HepG2 (cell line): ENCODE data around the gene TP53. TPM values are rescaled to one million over a fixed set of nuclear protein-coding genes. Genes with fewer than 3 reads are reported as not detected.
A peak's percentile ranks its signal among the peaks of the same experiment; 100 is the strongest.

Experiments used
- AHR ChIP-seq: IDR thresholded peaks from 2 replicates; pipeline ENCODE4 v1.6.1; 2018; ENCODE audit warnings: missing genetic modification reagents, missing compliant biosample characterization
- CREB3 ChIP-seq: sonication (generic); formaldehyde crosslinking; IDR thresholded peaks from 2 replicates; pipeline ENCODE4 v1.5.0; 2020; ENCODE audit warnings: missing genetic modification reagents
- DMTF1 ChIP-seq: sonication (generic); formaldehyde crosslinking; IDR thresholded peaks from 2 replicates; pipeline ENCODE4 v1.4.0; 2020; ENCODE audit warnings: mild to moderate bottlenecking, missing genetic modification reagents
- DRAP1 ChIP-seq: IDR thresholded peaks from 2 replicates; pipeline ENCODE4 v1.6.1; 2016; ENCODE audit warnings: missing genetic modification reagents, missing compliant biosample characterization
- GPN1 ChIP-seq: sonication (generic); formaldehyde crosslinking; IDR thresholded peaks from 2 replicates; pipeline ENCODE4 v1.5.1; 2020; ENCODE audit warnings: missing genetic modification reagents, borderline replicate concordance
- GTF2F1 ChIP-seq: fragments of 150-350 bp; IDR thresholded peaks from 2 replicates; pipeline ENCODE4 v1.6.1; 2014; ENCODE audit warnings: low read length
- HNRNPK ChIP-seq: fragments of 200-400 bp; formaldehyde crosslinking; IDR thresholded peaks from 2 replicates; pipeline ENCODE4 v1.6.1; 2018; ENCODE audit warnings: low read length, low read depth, moderate library complexity, mild to moderate bottlenecking; ENCODE audit not compliant: poor library complexity, severe bottlenecking
- KDM4B ChIP-seq: sonication (generic); formaldehyde crosslinking; IDR thresholded peaks from 2 replicates; pipeline ENCODE4 v1.4.0; 2020; ENCODE audit warnings: missing genetic modification reagents
- MTF2 ChIP-seq: sonication (generic); formaldehyde crosslinking; IDR thresholded peaks from 2 replicates; pipeline ENCODE4 v1.5.0; 2020; ENCODE audit warnings: missing genetic modification reagents, borderline replicate concordance
- NR3C1 ChIP-seq: sonication (generic); formaldehyde crosslinking; IDR thresholded peaks from 2 replicates; pipeline ENCODE4 v1.4.0; 2020; ENCODE audit warnings: missing genetic modification reagents
- RNF219 ChIP-seq: sonication (generic); formaldehyde crosslinking; IDR thresholded peaks from 2 replicates; pipeline ENCODE4 v1.5.0; 2020; ENCODE audit warnings: mild to moderate bottlenecking, missing genetic modification reagents
- SMAD3 ChIP-seq: sonication (generic); formaldehyde crosslinking; IDR thresholded peaks from 2 replicates; pipeline ENCODE4 v1.4.0; 2020; ENCODE audit warnings: missing genetic modification reagents
- SRSF1 ChIP-seq: fragments of 200-400 bp; formaldehyde crosslinking; optimal IDR thresholded peaks from 2 replicates; pipeline ENCODE3; 2017; ENCODE audit warnings: mild to moderate bottlenecking, low read depth, low read length, moderate library complexity
- YY1 ChIP-seq: IDR thresholded peaks from 2 replicates; pipeline ENCODE4 v1.6.1; 2011; ENCODE audit warnings: low read length, low read depth, moderate library complexity, mild to moderate bottlenecking; ENCODE audit not compliant: insufficient read depth, insufficient replicate concordance
- ZFP36 ChIP-seq: fragments of 150-350 bp; IDR thresholded peaks from 2 replicates; pipeline ENCODE4 v1.6.1; 2018; ENCODE audit warnings: borderline replicate concordance, low read length, low read depth; ENCODE audit not compliant: partially characterized antibody
- ZMYM2 ChIP-seq: sonication (generic); formaldehyde crosslinking; IDR thresholded peaks from 2 replicates; pipeline ENCODE4 v1.8.0; 2022; ENCODE audit warnings: mild to moderate bottlenecking, missing genetic modification reagents
- ZNF3 ChIP-seq: IDR thresholded peaks from 2 replicates; pipeline ENCODE4 v1.7.0; 2017; ENCODE audit warnings: inconsistent platforms
- ZNF333 ChIP-seq: sonication (generic); formaldehyde crosslinking; IDR thresholded peaks from 2 replicates; pipeline ENCODE4 v1.4.0; 2020; ENCODE audit warnings: mild to moderate bottlenecking, missing genetic modification reagents, borderline replicate concordance
- ZNF850 ChIP-seq: sonication (generic); formaldehyde crosslinking; conservative IDR thresholded peaks from 2 replicates; pipeline ENCODE4 v1.9.0; 2021; ENCODE audit warnings: mild to moderate bottlenecking, missing genetic modification reagents
- polyA plus RNA-seq, 8 experiments: library from polyadenylated mRNA; depleted of rRNA in 3 of 8; stranded (reverse) in 7 of 8; unstranded in 1 of 8; fragments of >200 nt; fragmentation: Illumina TruSeq in 4 of 8; extraction: Trizol in 4 of 8; gene quantifications; 2 replicates each; pipeline versions ENCODE4 v1.2.1 to v1.2.3, GENCODE V29; 2011 to 2016; ENCODE audit warnings: low read depth in 4 of 8, missing spikeins in 1 of 8, mixed read lengths in 1 of 8; ENCODE audit not compliant: insufficient read depth in 1 of 8
- total RNA-seq, 5 experiments: library from RNA; depleted of rRNA; stranded (reverse); fragments of >200 nt; fragmentation: Illumina TruSeq; extraction: Trizol; gene quantifications; 2 replicates each; pipeline ENCODE4 v1.2.3, GENCODE V29; 2016; ENCODE audit warnings: low read depth in 1 of 5
- TF ChIP-seq, protein P1 (sequence below): IDR thresholded peaks from 2 replicates; pipeline ENCODE4 v1.6.1; 2016; ENCODE audit warnings: mild to moderate bottlenecking
- TF ChIP-seq, protein P2 (sequence below): sonication (generic); formaldehyde crosslinking; IDR thresholded peaks from 2 replicates; pipeline ENCODE4 v1.5.0; 2020; ENCODE audit warnings: missing genetic modification reagents, mild to moderate bottlenecking, borderline replicate concordance

The TP53 gene
- total and polyA plus RNA-seq, 2 of the 13 experiments (the other 11 are each of a cell fraction or from before 2014, with no cell fraction given) = 17.1 to 29.9 TPM

DNA sequence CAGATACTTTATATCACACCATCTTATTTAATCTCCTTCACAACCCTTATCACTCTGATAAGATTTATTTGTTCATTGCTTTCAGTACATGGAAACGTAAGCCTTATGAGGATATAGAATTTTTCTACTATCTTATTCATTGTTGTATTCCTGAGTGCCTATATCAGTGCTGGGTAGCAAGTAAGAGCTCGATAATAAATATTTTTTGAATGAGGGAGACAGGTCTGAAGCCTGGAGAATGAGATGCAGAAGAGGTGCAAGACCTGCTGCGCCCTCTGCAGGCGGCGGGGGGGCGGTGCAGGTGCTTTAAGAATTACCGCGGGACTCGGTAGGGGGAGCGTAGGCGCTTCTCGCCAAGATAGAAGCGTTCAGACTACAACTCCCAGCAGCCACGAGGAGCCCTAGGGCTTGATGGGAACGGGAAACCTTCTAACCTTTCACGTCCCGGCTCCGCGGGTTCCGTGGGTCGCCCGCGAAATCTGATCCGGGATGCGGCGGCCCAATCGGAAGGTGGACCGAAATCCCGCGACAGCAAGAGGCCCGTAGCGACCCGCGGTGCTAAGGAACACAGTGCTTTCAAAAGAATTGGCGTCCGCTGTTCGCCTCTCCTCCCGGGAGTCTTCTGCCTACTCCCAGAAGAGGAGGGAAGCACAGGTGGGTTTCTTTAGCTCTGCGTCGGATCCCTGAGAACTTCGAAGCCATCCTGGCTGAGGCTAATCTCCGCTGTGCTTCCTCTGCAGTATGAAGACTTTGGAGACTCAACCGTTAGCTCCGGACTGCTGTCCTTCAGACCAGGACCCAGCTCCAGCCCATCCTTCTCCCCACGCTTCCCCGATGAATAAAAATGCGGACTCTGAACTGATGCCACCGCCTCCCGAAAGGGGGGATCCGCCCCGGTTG, 868 bp upstream of the TP53 start, which contains the start of gene WRAP53 (continued):
- TF ChIP-seq DMTF1 (CRISPR knock-in tag) (no peak), CREB3 (no peak), ZFP36 (no peak), HNRNPK (no peak), RNF219 (0 out of 2 replicates have a peak, but pooled peaks have one; percentile 28), SMAD3 (peak; percentile 41; the same call in 1 of the 2 replicates), KDM4B (CRISPR knock-in tag) (no peak), AHR (no peak), SRSF1 (no peak), ZNF3 (no peak; the same call in 1 of the 2 replicates), YY1 (peak; percentile 83), MTF2 (CRISPR knock-in tag) (no peak), ZNF333 (no peak), GPN1 (CRISPR knock-in tag) (no peak), NR3C1 (CRISPR knock-in tag) (no peak), ZNF850 (no peak), DRAP1 (peak; percentile 67), GTF2F1 (no peak), ZMYM2 (CRISPR knock-in tag) (no peak)
- TF ChIP-seq, protein P1, sequence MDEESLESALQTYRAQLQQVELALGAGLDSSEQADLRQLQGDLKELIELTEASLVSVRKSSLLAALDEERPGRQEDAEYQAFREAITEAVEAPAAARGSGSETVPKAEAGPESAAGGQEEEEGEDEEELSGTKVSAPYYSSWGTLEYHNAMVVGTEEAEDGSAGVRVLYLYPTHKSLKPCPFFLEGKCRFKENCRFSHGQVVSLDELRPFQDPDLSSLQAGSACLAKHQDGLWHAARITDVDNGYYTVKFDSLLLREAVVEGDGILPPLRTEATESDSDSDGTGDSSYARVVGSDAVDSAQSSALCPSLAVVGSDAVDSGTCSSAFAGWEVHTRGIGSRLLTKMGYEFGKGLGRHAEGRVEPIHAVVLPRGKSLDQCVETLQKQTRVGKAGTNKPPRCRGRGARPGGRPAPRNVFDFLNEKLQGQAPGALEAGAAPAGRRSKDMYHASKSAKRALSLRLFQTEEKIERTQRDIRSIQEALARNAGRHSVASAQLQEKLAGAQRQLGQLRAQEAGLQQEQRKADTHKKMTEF (CRISPR knock-in tag) = peak; percentile 67
- TF ChIP-seq, protein P2, sequence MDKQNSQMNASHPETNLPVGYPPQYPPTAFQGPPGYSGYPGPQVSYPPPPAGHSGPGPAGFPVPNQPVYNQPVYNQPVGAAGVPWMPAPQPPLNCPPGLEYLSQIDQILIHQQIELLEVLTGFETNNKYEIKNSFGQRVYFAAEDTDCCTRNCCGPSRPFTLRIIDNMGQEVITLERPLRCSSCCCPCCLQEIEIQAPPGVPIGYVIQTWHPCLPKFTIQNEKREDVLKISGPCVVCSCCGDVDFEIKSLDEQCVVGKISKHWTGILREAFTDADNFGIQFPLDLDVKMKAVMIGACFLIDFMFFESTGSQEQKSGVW (CRISPR knock-in tag) = no peak
